ENCODE measurements around the gene GAA. TPM values are rescaled to one million over a fixed set of nuclear protein-coding genes. Genes with fewer than 3 reads are reported as not detected.

GAA gene
- total RNA-seq, 1 experiment from 2014 or later = 131 TPM

DNA sequence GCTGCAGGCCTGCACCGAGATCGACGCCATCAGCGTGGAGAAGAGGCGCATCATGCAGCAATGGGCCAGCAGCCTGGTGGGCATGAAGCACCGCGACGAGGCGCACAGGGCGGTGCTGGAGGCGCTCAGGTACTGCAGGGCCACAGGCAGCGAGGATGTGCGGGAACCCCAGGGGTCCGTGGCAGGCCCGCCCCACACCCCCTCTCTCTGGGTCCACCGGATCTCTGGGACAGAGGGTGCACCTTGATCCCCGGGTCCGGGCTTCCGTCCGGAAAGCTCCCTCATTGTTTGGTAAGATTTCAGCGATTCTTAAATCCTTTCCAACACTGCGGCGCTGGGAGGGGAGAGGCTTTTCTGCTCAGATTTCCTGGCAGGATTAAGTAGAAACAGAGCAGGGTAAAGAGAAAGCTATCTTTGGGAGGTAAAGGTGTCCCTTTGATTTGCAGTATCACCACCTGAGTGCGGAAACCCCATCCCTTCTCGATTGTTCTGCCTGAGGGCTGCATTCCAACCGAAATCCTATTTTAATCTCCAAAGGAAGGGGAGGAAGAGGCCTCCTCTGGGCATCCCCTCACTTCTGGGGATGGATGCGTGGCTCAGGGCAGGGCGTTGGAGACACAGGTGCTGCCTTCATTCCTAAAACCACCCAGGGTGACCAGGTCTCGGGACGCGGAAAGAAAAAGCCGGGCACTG lies 35.8 kb upstream of the GAA start:
- ChIA-PET RAD21 (ENCODE audit: low non-redundant PET in 1 of 2, low total read pairs in 2 of 2, uncharacterized antibody in 2 of 2, unreplicated experiment in 2 of 2) (no interaction called here), CTCF (no interaction called here), POLR2A (no interaction called here)
- Histone ChIP-seq H3K4me3 (replicated peaks in 1 of 2; ENCODE audit: low read depth in 1 of 2, low read length in 2 of 2) (no peak overlapping the region), H3K9ac (ENCODE audit: low read length) (no peak overlapping the region), H3K27me3 (ENCODE audit: insufficient read depth, low read length) (no peaks in the 10 kb centered on the region), H4K20me1 (ENCODE audit: insufficient read depth) (no peaks in the 10 kb centered on the region), H3K36me3 (ENCODE audit: control insufficient read depth in 1 of 2, insufficient read depth in 2 of 2, low read length in 2 of 2) (no peaks in the 10 kb centered on the region), H2AFZ (ENCODE audit: low read depth, low read length, poor library complexity, severe bottlenecking) (no peak overlapping the region), H3K4me2 (ENCODE audit: low read length) (no peak overlapping the region), H3K9me2 (ENCODE audit: insufficient read depth) (no peaks in the 10 kb centered on the region), H3K79me2 (ENCODE audit: insufficient read depth, low read length) (no peaks in the 10 kb centered on the region), H3K9me3 (ENCODE audit: control insufficient read depth in 1 of 2, insufficient read depth in 1 of 2, low read depth in 1 of 2, low read length in 2 of 2) (no peaks in the 10 kb centered on the region), H3K4me1 (ENCODE audit: control insufficient read depth in 1 of 2, insufficient read depth in 2 of 2, low read length in 2 of 2) (peaks cover 10 to 13% of the 10 kb centered on the region in 2 experiments), H3K27ac (ENCODE audit: low read depth, low read length) (no peak overlapping the region)
- intact Hi-C loops (cut with micrococcal nuclease) = no loop called here
- ATAC-seq = no peak
- no peak for DNase-seq (ENCODE audit: low read depth, low spot score)
- TF ChIP-seq, protein P1, sequence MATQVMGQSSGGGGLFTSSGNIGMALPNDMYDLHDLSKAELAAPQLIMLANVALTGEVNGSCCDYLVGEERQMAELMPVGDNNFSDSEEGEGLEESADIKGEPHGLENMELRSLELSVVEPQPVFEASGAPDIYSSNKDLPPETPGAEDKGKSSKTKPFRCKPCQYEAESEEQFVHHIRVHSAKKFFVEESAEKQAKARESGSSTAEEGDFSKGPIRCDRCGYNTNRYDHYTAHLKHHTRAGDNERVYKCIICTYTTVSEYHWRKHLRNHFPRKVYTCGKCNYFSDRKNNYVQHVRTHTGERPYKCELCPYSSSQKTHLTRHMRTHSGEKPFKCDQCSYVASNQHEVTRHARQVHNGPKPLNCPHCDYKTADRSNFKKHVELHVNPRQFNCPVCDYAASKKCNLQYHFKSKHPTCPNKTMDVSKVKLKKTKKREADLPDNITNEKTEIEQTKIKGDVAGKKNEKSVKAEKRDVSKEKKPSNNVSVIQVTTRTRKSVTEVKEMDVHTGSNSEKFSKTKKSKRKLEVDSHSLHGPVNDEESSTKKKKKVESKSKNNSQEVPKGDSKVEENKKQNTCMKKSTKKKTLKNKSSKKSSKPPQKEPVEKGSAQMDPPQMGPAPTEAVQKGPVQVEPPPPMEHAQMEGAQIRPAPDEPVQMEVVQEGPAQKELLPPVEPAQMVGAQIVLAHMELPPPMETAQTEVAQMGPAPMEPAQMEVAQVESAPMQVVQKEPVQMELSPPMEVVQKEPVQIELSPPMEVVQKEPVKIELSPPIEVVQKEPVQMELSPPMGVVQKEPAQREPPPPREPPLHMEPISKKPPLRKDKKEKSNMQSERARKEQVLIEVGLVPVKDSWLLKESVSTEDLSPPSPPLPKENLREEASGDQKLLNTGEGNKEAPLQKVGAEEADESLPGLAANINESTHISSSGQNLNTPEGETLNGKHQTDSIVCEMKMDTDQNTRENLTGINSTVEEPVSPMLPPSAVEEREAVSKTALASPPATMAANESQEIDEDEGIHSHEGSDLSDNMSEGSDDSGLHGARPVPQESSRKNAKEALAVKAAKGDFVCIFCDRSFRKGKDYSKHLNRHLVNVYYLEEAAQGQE (IDR thresholded peaks at IDR 0.05; ENCODE audit: low read depth) = no peak
- TF ChIP-seq CBX3 (IDR thresholded peaks at IDR 0.05; ENCODE audit: low read depth) = no peak
- no peak for TF ChIP-seq ZFX (IDR thresholded peaks at IDR 0.05)
- no TSS peak for BruUV-seq (replicated peaks)

DNA sequence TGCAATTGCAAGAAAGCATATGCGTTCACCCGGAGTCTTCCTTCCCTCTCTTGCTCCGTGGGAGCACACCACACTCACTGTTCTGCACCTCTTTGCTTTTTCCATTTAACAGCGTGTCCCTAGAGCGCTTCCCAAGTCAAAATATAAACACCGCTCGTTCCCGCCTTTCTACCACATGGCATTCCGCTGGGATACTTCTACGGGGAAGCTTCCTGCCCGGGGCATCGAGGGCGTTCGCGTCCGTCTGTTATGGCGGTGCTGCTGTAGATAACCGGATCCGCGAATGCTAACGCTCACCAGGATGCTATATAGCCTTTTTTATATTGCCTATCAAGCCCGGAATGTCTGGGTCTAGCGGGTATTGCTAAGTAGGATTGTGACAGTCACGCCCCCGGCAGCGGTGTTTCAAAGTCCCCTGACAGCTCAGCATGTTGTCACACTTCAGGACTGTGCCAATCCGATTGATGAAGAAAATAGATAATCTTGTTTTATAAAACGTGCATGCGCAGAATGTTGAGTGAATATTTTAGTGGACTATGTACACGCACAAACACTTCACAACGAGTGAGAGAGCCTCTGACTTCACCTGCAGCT lies 33.9 kb upstream of the GAA start:
- H3K79me2 ChIP-seq (ENCODE audit: insufficient read depth, low read length) = no peaks in the 10 kb centered on the region
- peaks cover 10 to 13% of the 10 kb centered on the region in 2 experiments for H3K4me1 ChIP-seq (ENCODE audit: control insufficient read depth in 1 of 2, insufficient read depth in 2 of 2, low read length in 2 of 2)
- ATAC-seq (no peak), DNase-seq (ENCODE audit: low read depth, low spot score) (no peak)
- no peaks in the 10 kb centered on the region for H3K9me3 ChIP-seq (ENCODE audit: control insufficient read depth in 1 of 2, insufficient read depth in 1 of 2, low read depth in 1 of 2, low read length in 2 of 2)
- no peak overlapping the region for H3K9ac ChIP-seq (ENCODE audit: low read length)
- no peak overlapping the region for H3K4me3 ChIP-seq (replicated peaks in 1 of 2; ENCODE audit: low read depth in 1 of 2, low read length in 2 of 2)
- RAD21 ChIA-PET (ENCODE audit: low non-redundant PET in 1 of 2, low total read pairs in 2 of 2, uncharacterized antibody in 2 of 2, unreplicated experiment in 2 of 2) = no interaction called here
- no TSS peak for BruUV-seq (replicated peaks)
- H3K4me2 ChIP-seq (ENCODE audit: low read length) = no peak overlapping the region
- H4K20me1 ChIP-seq (ENCODE audit: insufficient read depth) = no peaks in the 10 kb centered on the region
- CTCF ChIA-PET = no interaction called here
- no peak overlapping the region for H2AFZ ChIP-seq (ENCODE audit: low read depth, low read length, poor library complexity, severe bottlenecking)
- no peaks in the 10 kb centered on the region for H3K36me3 ChIP-seq (ENCODE audit: control insufficient read depth in 1 of 2, insufficient read depth in 2 of 2, low read length in 2 of 2)
- intact Hi-C loops (cut with micrococcal nuclease) = no loop called here
- H3K9me2 ChIP-seq (ENCODE audit: insufficient read depth) = no peaks in the 10 kb centered on the region
- no peak overlapping the region for H3K27ac ChIP-seq (ENCODE audit: low read depth, low read length)
- H3K27me3 ChIP-seq (ENCODE audit: insufficient read depth, low read length) = no peaks in the 10 kb centered on the region
- POLR2A ChIA-PET = no interaction called here
- no peak for TF ChIP-seq ZNF274 (IDR thresholded peaks at IDR 0.05; ENCODE audit: low read depth, low read length)
- no peak for TF ChIP-seq POLR2A (IDR thresholded peaks at IDR 0.05; ENCODE audit: borderline replicate concordance, extremely low read depth, insufficient read depth, insufficient read length)
- no peak for TF ChIP-seq JUND (IDR thresholded peaks at IDR 0.05)
- TF ChIP-seq ELF1 (IDR thresholded peaks at IDR 0.05; ENCODE audit: borderline replicate concordance, low read depth) = no peak
- TF ChIP-seq ZFX (IDR thresholded peaks at IDR 0.05) = no peak
- no peak for TF ChIP-seq CBX3 (IDR thresholded peaks at IDR 0.05; ENCODE audit: low read depth)
- TF ChIP-seq TCF7L2 (IDR thresholded peaks at IDR 0.05; ENCODE audit: borderline replicate concordance, extremely low read depth, insufficient read depth, insufficient read length) = no peak
- TF ChIP-seq, protein P2, sequence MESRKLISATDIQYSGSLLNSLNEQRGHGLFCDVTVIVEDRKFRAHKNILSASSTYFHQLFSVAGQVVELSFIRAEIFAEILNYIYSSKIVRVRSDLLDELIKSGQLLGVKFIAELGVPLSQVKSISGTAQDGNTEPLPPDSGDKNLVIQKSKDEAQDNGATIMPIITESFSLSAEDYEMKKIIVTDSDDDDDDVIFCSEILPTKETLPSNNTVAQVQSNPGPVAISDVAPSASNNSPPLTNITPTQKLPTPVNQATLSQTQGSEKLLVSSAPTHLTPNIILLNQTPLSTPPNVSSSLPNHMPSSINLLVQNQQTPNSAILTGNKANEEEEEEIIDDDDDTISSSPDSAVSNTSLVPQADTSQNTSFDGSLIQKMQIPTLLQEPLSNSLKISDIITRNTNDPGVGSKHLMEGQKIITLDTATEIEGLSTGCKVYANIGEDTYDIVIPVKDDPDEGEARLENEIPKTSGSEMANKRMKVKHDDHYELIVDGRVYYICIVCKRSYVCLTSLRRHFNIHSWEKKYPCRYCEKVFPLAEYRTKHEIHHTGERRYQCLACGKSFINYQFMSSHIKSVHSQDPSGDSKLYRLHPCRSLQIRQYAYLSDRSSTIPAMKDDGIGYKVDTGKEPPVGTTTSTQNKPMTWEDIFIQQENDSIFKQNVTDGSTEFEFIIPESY (IDR thresholded peaks at IDR 0.05; ENCODE audit: extremely low read depth, insufficient replicate concordance, low read length) = no peak
- no peak for TF ChIP-seq FOSL1 (IDR thresholded peaks at IDR 0.05; ENCODE audit: low read depth)
- TF ChIP-seq, protein P3, sequence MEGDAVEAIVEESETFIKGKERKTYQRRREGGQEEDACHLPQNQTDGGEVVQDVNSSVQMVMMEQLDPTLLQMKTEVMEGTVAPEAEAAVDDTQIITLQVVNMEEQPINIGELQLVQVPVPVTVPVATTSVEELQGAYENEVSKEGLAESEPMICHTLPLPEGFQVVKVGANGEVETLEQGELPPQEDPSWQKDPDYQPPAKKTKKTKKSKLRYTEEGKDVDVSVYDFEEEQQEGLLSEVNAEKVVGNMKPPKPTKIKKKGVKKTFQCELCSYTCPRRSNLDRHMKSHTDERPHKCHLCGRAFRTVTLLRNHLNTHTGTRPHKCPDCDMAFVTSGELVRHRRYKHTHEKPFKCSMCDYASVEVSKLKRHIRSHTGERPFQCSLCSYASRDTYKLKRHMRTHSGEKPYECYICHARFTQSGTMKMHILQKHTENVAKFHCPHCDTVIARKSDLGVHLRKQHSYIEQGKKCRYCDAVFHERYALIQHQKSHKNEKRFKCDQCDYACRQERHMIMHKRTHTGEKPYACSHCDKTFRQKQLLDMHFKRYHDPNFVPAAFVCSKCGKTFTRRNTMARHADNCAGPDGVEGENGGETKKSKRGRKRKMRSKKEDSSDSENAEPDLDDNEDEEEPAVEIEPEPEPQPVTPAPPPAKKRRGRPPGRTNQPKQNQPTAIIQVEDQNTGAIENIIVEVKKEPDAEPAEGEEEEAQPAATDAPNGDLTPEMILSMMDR (IDR thresholded peaks at IDR 0.05 in 2 of 3, conservative IDR thresholded peaks at IDR 0.05 in 1 of 3; ENCODE audit: borderline replicate concordance in 1 of 3, insufficient read depth in 1 of 3, low read depth in 2 of 3, low read length in 2 of 3) = no peak

All from HCT116 (cell line).